ELF-1 (cell line): ENCODE data around the gene MYO3B.
"Not testable (repeated sequence)": the region's sequence is repeated elsewhere in the genome, so short reads cannot be mapped to it uniquely, and the experiment has no call there.

Source experiments
- DNase-seq: peaks from one replicate; pipeline ENCODE4 v3.0.0-alpha.2; 2016; ENCODE audit warnings: low read depth, low spot score

The MYO3B gene

GRCh38 chr2:170262343-170262742 is 84.4 kb downstream of the MYO3B start:
- no peak for DNase-seq

- no peak for DNase-seq
These were observed 84.9 kb downstream of the MYO3B start for GRCh38 chr2:170262806-170263205.

DNA sequence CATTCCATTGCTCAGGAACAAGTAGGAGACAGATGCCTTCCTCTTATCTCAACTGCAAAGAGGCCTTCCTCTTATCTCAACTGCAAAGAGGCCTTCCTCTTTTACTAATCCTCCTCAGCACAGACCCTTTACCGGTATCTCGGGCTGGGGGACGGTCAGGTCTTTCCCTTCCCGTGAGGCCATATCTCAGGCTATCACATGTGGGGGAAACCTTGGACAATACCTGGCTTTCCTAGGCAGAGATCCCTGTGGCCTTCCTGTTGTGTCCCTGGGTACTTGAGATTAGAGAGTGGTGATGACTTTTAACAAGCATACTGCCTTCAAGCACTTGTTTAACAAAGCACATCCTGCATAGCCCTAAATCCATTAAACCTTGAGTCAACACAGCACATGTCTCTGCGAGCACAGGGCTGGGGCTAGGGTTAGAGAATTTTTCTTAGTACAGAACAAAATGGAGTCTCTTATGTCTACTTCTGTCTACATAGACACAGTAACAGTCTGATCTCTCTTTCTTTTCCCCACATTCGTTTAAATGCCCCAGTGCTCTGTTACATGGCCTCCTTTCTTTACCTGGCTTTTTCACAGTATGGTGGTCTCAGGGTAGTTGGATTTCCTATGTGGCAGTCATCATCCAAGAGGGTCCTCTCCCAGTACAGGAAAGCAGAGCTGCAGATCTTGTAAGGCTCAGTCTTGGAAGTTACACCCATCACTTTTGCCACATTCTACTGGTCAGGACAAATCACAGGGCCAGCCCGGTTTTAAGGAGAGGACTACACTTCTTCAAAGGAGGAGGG is 86.0 kb downstream of the MYO3B start:
- DNase-seq = peak; percentile 50

GRCh38 chr2:170264522-170264860 is 86.5 kb downstream of the MYO3B start:
- no peak for DNase-seq

DNA sequence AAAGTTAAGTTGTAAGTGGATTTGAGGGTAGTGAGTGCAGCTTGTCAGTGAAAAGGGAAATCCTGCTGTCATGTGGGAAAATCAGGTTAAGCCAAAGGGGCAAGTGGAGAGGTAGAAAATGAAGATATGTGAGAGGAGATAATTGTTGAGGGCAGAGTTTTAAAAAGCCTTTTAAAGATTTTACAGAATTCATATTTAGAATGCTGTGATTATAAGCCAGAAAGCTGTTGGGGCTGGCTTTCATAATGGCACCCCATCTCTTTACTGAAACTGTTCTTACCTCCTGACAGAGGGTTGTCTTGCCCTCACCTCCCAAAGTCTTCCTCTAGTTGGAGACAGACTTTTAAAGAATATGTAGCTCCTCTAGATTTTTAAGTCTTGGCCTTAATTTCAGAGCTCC is 86.9 kb downstream of the MYO3B start:
- no peak for DNase-seq

GRCh38 chr2:170265321-170265720 is 87.4 kb downstream of the MYO3B start:
- no peak for DNase-seq

- DNase-seq = no peak
These were observed 88.4 kb downstream of the MYO3B start for GRCh38 chr2:170266358-170266757.

- DNase-seq = no peak
These were observed 89.1 kb downstream of the MYO3B start for GRCh38 chr2:170267071-170267470.

DNA sequence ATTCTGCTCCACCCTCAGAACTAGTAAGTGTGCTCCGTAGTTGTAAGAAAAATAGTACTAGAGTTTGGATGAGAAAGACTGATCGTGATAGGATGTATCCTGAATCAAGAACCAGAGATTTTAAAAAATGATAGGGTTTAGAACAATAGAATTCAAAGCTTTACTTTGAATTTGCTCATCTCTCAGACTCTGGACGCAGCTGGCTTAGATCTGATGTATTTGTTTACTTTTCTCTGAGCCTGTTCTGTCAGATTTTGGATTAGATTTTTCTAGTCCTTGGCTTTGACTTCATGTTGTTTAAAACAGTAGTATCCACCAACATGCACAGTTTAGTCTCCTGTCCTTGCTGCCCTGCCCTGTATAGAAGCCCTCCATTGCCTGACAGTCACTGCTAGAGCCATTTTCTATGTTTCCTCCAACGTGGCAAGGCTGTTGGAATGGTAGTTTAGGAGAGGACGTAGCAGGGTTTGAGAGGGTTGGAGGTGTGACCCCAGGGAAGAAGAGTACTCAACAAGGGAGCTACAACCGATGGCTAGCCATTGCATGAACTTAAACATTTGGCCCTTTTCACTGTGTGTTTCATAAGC is 92.4 kb downstream of the MYO3B start:
- no peak for DNase-seq

DNA sequence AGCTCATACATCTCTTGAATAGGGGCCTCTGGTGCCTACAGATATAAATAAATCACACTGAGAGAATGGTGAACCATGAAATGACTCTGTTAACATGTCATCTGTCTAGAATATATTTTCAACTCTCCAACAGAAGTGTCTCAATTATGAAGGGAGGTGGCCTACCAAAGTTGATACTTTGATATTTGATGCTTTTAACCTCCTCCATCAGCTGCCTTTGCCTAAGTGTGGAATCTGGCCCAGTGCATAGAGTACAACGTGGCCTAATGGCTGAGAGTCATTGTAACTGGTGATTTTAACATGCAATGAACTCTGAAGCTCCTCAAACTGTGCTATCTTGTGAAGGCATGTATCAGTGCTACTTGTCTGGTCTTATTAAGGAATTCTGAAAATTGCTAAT is 93.4 kb downstream of the MYO3B start:
- DNase-seq = no peak

- no peak for DNase-seq
These were observed 98.1 kb downstream of the MYO3B start for GRCh38 chr2:170276056-170276455.

DNA sequence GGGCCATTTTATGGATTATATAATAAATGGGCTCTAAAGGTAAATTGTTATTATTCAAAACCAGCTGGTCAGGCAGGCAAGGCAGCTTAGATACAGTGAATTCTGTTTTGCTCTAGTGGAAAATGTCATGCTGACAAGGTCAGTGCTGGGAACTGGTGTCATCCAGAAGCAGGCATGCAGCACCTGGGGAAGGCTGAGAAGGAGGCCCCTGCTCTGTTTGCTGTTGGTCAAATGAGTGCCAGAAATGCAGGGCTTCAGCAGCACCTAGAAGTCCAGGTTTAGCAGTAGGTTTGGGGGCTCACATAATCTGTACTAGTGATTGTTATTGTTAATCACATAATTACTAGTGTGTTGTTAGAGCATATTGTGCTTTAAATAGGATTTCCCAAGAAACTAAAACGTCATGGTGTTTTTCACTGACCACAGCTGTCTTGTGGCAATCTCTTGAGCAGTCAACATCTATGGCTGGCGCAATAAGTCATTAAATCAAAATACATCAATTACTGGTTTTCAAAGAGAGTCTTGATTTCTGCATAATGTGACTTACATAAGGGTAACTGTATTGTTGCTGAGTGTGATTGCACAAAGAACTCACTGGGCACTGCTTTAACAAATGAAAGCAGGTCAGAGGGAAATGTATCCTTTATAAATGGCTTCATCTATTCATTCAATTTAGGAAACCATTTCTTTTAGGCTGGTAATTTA is 99.1 kb downstream of the MYO3B start:
- DNase-seq = no peak

- DNase-seq = no peak
These were observed 100.0 kb downstream of the MYO3B start for GRCh38 chr2:170277951-170278350.

GRCh38 chr2:170279615-170280014 is 101.7 kb downstream of the MYO3B start:
- not testable (repeated sequence) for DNase-seq

- DNase-seq = peak; percentile 31
These were observed 104.9 kb downstream of the MYO3B start for GRCh38 chr2:170282851-170283250.

DNA sequence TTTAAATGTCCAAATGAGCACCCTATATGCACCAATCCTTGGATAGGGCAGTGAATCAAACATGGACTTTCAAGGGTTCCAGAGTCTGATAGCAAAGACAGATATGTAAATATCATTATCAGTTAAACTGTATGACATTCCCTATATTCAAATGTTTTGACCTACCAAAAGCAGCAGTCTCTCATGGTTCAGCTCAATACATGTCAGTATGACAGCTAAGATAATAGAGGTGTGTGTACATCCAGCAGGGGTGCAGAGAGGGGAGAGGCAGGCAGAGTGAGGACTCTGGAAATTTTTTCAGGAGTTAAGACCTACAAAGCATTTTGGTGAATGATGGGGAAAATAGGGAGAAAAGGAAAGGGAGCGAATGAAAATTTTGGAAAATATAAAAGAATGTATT is 106.3 kb downstream of the MYO3B start:
- DNase-seq = no peak

DNA sequence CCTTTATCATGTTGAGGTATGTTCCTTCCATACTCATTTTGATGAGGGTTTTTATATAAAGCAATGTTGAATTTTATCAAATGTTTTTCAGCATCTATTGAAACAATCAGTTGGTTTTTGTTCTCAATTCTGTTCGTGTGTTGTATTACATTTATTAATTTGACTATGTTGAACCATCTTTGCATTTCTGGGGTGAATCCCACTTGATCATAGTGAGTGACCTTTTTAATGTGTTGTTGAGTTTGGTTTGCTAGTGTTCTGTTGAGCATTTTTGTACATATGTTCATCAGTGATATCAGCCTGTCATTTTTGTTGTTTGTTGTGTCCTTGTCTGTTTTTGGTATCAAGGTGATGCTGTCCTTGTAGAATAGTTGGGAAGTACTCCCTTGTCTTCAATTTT is 110.9 kb downstream of the MYO3B start:
- DNase-seq = no peak

GRCh38 chr2:170291474-170291873 is 113.5 kb downstream of the MYO3B start:
- no peak for DNase-seq

DNA sequence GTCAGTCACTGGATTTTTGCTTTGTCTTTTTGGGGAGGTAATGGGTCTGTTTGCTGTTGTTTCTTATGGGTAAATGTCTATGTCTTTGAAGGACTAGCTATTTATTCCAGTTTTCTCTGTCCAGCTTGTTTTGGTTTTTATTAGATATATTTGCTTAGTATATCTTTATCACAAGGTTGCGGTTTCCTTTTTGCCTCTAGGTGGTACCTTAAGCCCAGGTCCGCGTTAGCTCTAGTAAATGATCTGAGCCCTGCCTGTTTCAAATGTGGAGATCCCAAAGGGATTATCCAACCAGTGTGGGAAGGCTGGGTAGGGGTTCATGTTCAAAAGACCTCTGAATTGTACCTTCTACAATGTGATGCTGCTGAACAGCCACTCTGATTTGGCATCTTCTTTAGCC is 114.5 kb downstream of the MYO3B start:
- no peak for DNase-seq

GRCh38 chr2:170297496-170297895 is 119.5 kb downstream of the MYO3B start:
- DNase-seq = no peak

- DNase-seq = no peak
These were observed 120.2 kb downstream of the MYO3B start for GRCh38 chr2:170298115-170298514.

GRCh38 chr2:170298861-170299429 is 121.0 kb downstream of the MYO3B start:
- DNase-seq = no peak

DNA sequence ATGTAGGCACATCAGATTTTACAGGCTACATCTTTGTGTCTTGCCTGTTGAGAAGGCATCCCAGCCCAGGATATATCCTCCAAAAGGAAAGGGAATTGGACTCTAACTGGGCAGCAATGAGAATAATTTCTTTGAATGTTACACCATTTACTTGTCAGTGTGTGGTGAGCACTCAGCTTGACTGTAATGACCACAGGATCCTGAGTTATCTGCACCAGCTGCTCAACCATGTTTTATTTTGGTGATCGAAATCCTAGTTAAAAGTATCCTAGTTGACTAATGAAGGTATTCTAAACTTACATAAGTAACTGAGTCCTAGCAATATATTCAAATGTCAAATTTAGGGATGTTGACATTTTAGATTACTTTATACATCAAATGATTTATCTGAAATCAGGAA is 123.0 kb downstream of the MYO3B start:
- DNase-seq = no peak
